SH-SY5Y (cell line): ENCODE results near the gene PTCH1.

Source experiments
- GATA2 ChIP-seq: IDR thresholded peaks from 2 replicates; pipeline ENCODE4 v1.6.1; 2011; ENCODE audit warnings: mild to moderate bottlenecking, low read depth, low read length
- GATA3 ChIP-seq: IDR thresholded peaks from 2 replicates; pipeline ENCODE4 v1.6.1; 2011; ENCODE audit warnings: low read depth, mild to moderate bottlenecking, low read length, moderate library complexity

Gene PTCH1

DNA sequence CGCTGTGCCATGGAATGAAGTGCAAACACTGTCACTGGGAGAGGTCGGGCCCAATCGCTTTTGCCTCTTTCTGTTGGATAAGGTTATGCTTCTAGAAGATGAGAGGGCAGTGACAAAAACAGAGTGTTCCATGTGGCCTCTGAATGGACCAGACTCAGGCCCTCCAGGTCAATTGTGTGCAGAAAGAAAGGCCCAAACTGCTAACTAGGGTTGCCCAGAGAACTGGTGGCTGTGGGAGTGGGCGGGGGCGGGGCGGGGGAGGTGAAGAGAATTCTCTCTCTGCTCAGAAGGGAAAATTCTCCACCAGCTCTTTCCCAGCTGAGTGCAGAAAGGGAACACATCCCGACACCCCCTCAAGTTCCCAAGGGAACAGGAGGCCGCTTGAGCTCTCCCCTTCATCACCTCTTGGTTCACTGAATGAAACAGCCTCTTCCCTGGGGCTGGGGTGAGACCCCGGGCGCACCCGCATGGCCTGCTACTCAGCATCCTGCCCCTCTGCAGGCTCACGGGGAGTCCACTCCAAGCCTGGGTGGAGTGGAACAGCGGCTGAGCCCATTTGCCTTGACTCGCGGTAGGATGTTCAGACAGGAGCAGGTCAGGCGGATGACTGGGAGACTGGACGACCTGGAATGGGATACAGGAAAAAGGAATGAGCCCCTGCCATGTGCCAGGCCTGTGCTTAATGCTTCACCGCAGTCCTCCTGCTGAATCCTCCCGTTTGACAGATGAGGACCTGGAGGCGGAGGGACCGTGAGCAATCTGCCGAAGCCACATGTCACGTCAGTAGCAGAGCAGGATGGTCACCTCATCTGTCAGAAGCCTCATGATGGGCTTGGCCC, 105.5 kb downstream of the PTCH1 start:
- TF ChIP-seq GATA2, result no peak
- no peak for TF ChIP-seq GATA3

- TF ChIP-seq GATA2, result no peak
- TF ChIP-seq GATA3, result no peak
Observed at GRCh38 chr9:95409650-95410426, 106.9 kb downstream of the PTCH1 start.

DNA sequence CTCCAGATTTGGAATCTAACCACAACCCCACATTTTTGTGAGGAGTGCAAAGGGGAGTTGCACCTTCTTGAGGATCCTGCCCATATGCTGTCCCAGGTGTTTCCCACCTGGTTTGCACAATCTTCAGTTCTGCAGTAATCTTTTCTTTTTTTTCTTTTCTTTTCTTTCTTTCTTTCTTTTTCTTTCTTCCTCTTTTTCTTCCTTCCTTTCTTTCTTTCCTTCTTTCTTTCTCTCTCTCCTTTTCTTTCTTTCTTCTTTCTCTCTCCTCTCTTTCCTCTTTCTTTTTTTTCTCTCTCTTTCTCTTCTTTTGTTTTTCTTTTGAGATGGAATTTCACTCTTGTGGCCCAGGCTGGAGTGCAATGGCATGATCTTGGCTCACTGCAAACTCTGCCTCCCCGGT, 109.2 kb downstream of the PTCH1 start:
- TF ChIP-seq GATA3, result no peak
- no peak for TF ChIP-seq GATA2

DNA sequence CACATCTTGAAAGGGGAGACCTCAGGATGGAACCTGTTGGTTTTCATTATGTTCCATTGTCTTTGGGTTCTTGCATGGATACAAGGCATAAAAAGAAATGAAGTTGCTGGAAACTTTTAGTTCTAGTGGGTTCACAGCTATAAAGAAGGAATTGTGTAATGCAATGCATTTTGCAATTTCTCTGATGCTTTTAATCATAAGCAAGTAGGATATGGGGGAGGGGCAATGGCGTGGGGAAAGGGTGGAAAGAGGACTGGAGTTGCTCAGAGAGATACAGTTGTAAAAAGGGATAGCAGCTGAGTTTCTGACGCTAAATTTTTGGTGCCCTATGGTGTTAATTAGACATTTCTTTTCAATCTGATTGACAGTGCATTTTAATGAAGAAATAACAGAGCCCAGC, 110.7 kb downstream of the PTCH1 start:
- no peak for TF ChIP-seq GATA2
- TF ChIP-seq GATA3, result no peak

GRCh38 chr9:95399261-95399660, 117.5 kb downstream of the PTCH1 start:
- TF ChIP-seq GATA2, result no peak
- TF ChIP-seq GATA3, result no peak
